GM23338 (cell line): ENCODE results near the gene B3GALNT2.

ENCODE experiments used
- EZH2 ChIP-seq: fragments of 200-600 bp; sonication (generic); IDR thresholded peaks from one replicate; pipeline ENCODE4 v1.8.0; 2017; ENCODE audit warnings: antibody characterized with exemption, mild to moderate bottlenecking, low read depth; ENCODE audit not compliant: unreplicated experiment
- EZH2phosphoT487 ChIP-seq: fragments of 200-600 bp; sonication (generic); IDR thresholded peaks from one replicate; pipeline ENCODE4 v1.8.1; 2018; ENCODE audit warnings: antibody characterized with exemption; ENCODE audit not compliant: unreplicated experiment
- TF ChIP-seq, protein P1 (sequence below), 2 experiments: fragments of 200-600 bp in 1 of 2; sonication (generic) in 1 of 2; conservative IDR thresholded peaks; 2 replicates each; pipeline versions ENCODE4 v1.5.1 to v1.6.1; 2016 to 2017; ENCODE audit warnings: antibody characterized with exemption in 2 of 2, low read depth in 2 of 2, mild to moderate bottlenecking in 2 of 2, moderate library complexity in 1 of 2

DNA sequence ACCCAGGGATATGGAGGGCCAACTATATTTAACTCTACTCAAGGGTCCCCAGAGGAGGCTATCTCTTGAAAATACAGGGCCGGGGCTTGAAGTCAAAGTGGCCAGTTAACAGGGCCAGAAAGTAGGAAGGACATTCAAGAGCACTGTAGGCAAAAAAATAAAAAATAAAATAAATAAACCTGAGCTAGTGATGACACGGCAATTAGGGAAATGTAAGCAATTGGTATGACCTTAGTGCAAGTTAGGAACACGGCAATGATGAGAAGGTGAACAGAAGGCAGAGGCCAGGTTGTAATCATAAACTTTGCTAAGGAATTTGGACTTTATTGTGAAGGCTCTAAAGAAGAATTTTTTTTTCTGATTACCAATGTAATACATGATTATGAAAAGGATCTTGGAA, 3.4 kb upstream of the B3GALNT2 start:
- no peak for TF ChIP-seq EZH2phosphoT487
- TF ChIP-seq, protein P1, sequence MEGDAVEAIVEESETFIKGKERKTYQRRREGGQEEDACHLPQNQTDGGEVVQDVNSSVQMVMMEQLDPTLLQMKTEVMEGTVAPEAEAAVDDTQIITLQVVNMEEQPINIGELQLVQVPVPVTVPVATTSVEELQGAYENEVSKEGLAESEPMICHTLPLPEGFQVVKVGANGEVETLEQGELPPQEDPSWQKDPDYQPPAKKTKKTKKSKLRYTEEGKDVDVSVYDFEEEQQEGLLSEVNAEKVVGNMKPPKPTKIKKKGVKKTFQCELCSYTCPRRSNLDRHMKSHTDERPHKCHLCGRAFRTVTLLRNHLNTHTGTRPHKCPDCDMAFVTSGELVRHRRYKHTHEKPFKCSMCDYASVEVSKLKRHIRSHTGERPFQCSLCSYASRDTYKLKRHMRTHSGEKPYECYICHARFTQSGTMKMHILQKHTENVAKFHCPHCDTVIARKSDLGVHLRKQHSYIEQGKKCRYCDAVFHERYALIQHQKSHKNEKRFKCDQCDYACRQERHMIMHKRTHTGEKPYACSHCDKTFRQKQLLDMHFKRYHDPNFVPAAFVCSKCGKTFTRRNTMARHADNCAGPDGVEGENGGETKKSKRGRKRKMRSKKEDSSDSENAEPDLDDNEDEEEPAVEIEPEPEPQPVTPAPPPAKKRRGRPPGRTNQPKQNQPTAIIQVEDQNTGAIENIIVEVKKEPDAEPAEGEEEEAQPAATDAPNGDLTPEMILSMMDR (conservative IDR thresholded peaks at IDR 0.05; ENCODE audit: low read depth in 2 of 2) = no peak
- no peak for TF ChIP-seq EZH2
